Fibroblast of lung (primary cell): ENCODE measurements around the gene CYTH4.

Experiments
- CTCF ChIP-seq, 2 donors: IDR thresholded peaks in 1 of 2; conservative IDR thresholded peaks in 1 of 2; 1 replicate in 1 of 2; 2 replicates in 1 of 2; pipeline ENCODE4 v1.5.1; 2011 to 2012; ENCODE audit warnings: low read length in 2 of 2, control low read depth in 1 of 2, inconsistent platforms in 1 of 2, low read depth in 1 of 2, mild to moderate bottlenecking in 1 of 2
- EZH2 ChIP-seq: IDR thresholded peaks from 2 replicates; pipeline ENCODE4 v1.5.1; 2012; ENCODE audit warnings: low read length, control low read depth, mild to moderate bottlenecking; ENCODE audit errors: missing control alignments

GRCh38 chr22:37343863-37344734 is 61.8 kb downstream of the CYTH4 start:
- TF ChIP-seq CTCF (conservative IDR thresholded peaks at IDR 0.05 in 1 of 2, IDR thresholded peaks at IDR 0.05 in 1 of 2; ENCODE audit: low read depth in 1 of 2, low read length in 2 of 2) (no peak), EZH2 (no peak)
